NT2/D1 (cell line): ENCODE data around the gene C6orf132.
A peak's percentile ranks its signal among the peaks of the same experiment; 100 is the strongest.

ENCODE experiments used
- DNase-seq: peaks from one replicate; pipeline ENCODE4 v3.0.0-alpha.2; 2011; ENCODE audit warnings: low read depth, low spot score
- H3K27me3 ChIP-seq: 2 replicates; pipeline ENCODE4 v1.6.0; 2011; ENCODE audit warnings: mild to moderate bottlenecking; ENCODE audit not compliant: insufficient read length, insufficient read depth
- H3K36me3 ChIP-seq: 2 replicates; pipeline ENCODE4 v1.6.1; 2011; ENCODE audit warnings: mild to moderate bottlenecking, low read length, mixed read lengths; ENCODE audit not compliant: insufficient read depth, insufficient read length
- H3K4me1 ChIP-seq: 2 replicates; pipeline ENCODE4 v1.5.1; 2011; ENCODE audit not compliant: insufficient read depth, insufficient read length
- H3K4me3 ChIP-seq: 2 replicates; pipeline ENCODE4 v1.5.1; 2011; ENCODE audit warnings: low read depth; ENCODE audit not compliant: insufficient read length
- H3K9ac ChIP-seq: 2 replicates; pipeline ENCODE4 v1.6.0; 2011; ENCODE audit warnings: low read depth; ENCODE audit not compliant: insufficient read length
- H3K9me3 ChIP-seq: 2 replicates; pipeline ENCODE4 v1.5.1; 2011; ENCODE audit warnings: mild to moderate bottlenecking, low read length; ENCODE audit not compliant: insufficient read depth
- SUZ12 ChIP-seq: IDR thresholded peaks from 2 replicates; pipeline ENCODE4 v1.6.1; 2011; ENCODE audit not compliant: insufficient read length, insufficient read depth; ENCODE audit errors: extremely low read depth
- YY1 ChIP-seq: IDR thresholded peaks from 2 replicates; pipeline ENCODE4 v1.6.1; 2011; ENCODE audit not compliant: insufficient read length, insufficient read depth
- ZNF274 ChIP-seq: IDR thresholded peaks from 2 replicates; pipeline ENCODE4 v1.6.1; 2011; ENCODE audit warnings: mild to moderate bottlenecking, low read depth, low read length

Gene C6orf132

GRCh38 chr6:42131531-42131930, 10.9 kb downstream of the C6orf132 start:
- no peaks in the 10 kb centered on the region for H3K9me3 ChIP-seq
- no peak for DNase-seq
- peak overlapping the region; percentile 32 for H3K9ac ChIP-seq
- H3K27me3 ChIP-seq: no peaks in the 10 kb centered on the region
- peaks cover 7% of the 10 kb centered on the region for H3K4me1 ChIP-seq
- H3K36me3 ChIP-seq: peaks cover 11% of the 10 kb centered on the region
- H3K4me3 ChIP-seq: no peak overlapping the region
- TF ChIP-seq SUZ12: no peak

- no peak overlapping the region for H3K9ac ChIP-seq
These were observed 13.1 kb downstream of the C6orf132 start for GRCh38 chr6:42129360-42129676.

GRCh38 chr6:42128460-42129359, 13.7 kb downstream of the C6orf132 start:
- no peaks in the 10 kb centered on the region for H3K9me3 ChIP-seq
- no peak overlapping the region for H3K9ac ChIP-seq
- peaks cover 17% of the 10 kb centered on the region for H3K36me3 ChIP-seq
- no peak overlapping the region for H3K4me3 ChIP-seq
- H3K4me1 ChIP-seq: peaks cover 5% of the 10 kb centered on the region
- no peak for DNase-seq
- TF ChIP-seq SUZ12 (no peak), YY1 (no peak), ZNF274 (no peak)
- no peaks in the 10 kb centered on the region for H3K27me3 ChIP-seq

More at GRCh38 chr6:42129360-42129676, 13.1 kb downstream of the C6orf132 start:
- peaks cover 17% of the 10 kb centered on the region for H3K36me3 ChIP-seq
- H3K9me3 ChIP-seq: no peaks in the 10 kb centered on the region
- no peak overlapping the region for H3K4me3 ChIP-seq
- H3K27me3 ChIP-seq: no peaks in the 10 kb centered on the region
- H3K4me1 ChIP-seq: peaks cover 7% of the 10 kb centered on the region
- no peak for DNase-seq
- no peak for TF ChIP-seq SUZ12
- no peak for TF ChIP-seq YY1
- no peak for TF ChIP-seq ZNF274

GRCh38 chr6:42125663-42126062, 16.8 kb downstream of the C6orf132 start:
- peaks cover 2% of the 10 kb centered on the region for H3K4me1 ChIP-seq
- TF ChIP-seq SUZ12 (no peak), ZNF274 (no peak)
- no peak for DNase-seq
- peaks cover 17% of the 10 kb centered on the region for H3K36me3 ChIP-seq
- H3K4me3 ChIP-seq: no peak overlapping the region
- H3K27me3 ChIP-seq: no peaks in the 10 kb centered on the region
- H3K9ac ChIP-seq: no peak overlapping the region
- no peaks in the 10 kb centered on the region for H3K9me3 ChIP-seq

- Histone ChIP-seq H3K27me3 (no peaks in the 10 kb centered on the region), H3K4me3 (no peak overlapping the region)
These were observed 17.2 kb downstream of the C6orf132 start for GRCh38 chr6:42125231-42125630.

GRCh38 chr6:42124223-42124836, 18.1 kb downstream of the C6orf132 start:
- no peak for DNase-seq
- TF ChIP-seq ZNF274 (no peak), SUZ12 (no peak), YY1 (no peak)
- Histone ChIP-seq H3K27me3 (no peaks in the 10 kb centered on the region), H3K9me3 (no peaks in the 10 kb centered on the region), H3K4me1 (peaks cover 2% of the 10 kb centered on the region), H3K4me3 (no peak overlapping the region), H3K9ac (no peak overlapping the region), H3K36me3 (peaks cover 17% of the 10 kb centered on the region)

More at GRCh38 chr6:42125231-42125630, 17.2 kb downstream of the C6orf132 start:
- H3K36me3 ChIP-seq: peaks cover 17% of the 10 kb centered on the region
- H3K4me1 ChIP-seq: peaks cover 2% of the 10 kb centered on the region
- H3K9me3 ChIP-seq: no peaks in the 10 kb centered on the region
- TF ChIP-seq SUZ12 (no peak), ZNF274 (no peak), YY1 (no peak)
- no peak overlapping the region for H3K9ac ChIP-seq
- no peak for DNase-seq

- H3K4me3 ChIP-seq: no peak overlapping the region
- no peaks in the 10 kb centered on the region for H3K9me3 ChIP-seq
- peaks cover 2% of the 10 kb centered on the region for H3K4me1 ChIP-seq
- H3K9ac ChIP-seq: no peak overlapping the region
- H3K36me3 ChIP-seq: peaks cover 13% of the 10 kb centered on the region
- H3K27me3 ChIP-seq: no peaks in the 10 kb centered on the region
- TF ChIP-seq YY1 (no peak), ZNF274 (no peak), SUZ12 (no peak)
- no peak for DNase-seq
These were observed 18.9 kb downstream of the C6orf132 start for GRCh38 chr6:42123379-42124103.
